ENCODE results near the gene ARMC3. TPM values are rescaled to one million over a fixed set of nuclear protein-coding genes. Genes with fewer than 3 reads are reported as not detected.
A peak's percentile ranks its signal among the peaks of the same experiment; 100 is the strongest.

The ARMC3 gene
- total and polyA plus RNA-seq, 9 of the 15 experiments (the other 6 are each of a cell fraction or from before 2014, with no cell fraction given), result 0.33 to 1.1 (median 0.62) TPM

GRCh38 chr10:23053036-23053435 lies 125.2 kb downstream of the ARMC3 start (continued):
- no peak for TF ChIP-seq HNRNPUL1 (IDR thresholded peaks at IDR 0.05; ENCODE audit: low read length)
- TF ChIP-seq CBX1 (IDR thresholded peaks at IDR 0.05; ENCODE audit: low read depth), result no peak
- no peak for TF ChIP-seq RNF219 (CRISPR knock-in tag; IDR thresholded peaks at IDR 0.05)
- no peak for TF ChIP-seq CHD2 (IDR thresholded peaks at IDR 0.05; ENCODE audit: low read depth, low read length)
- no peak for TF ChIP-seq ZNF507 (tag; conservative IDR thresholded peaks at IDR 0.05)
- TF ChIP-seq TEAD4 (IDR thresholded peaks at IDR 0.05; ENCODE audit: low read length), result peak; percentile 43; the same call in 1 of the 2 replicates
- TF ChIP-seq TEAD4 (CRISPR knock-in tag; IDR thresholded peaks at IDR 0.05; ENCODE audit: borderline replicate concordance), result no peak
- TF ChIP-seq ZNF395 (CRISPR knock-in tag; IDR thresholded peaks at IDR 0.05), result peak; percentile 78; the same call in 1 of the 2 replicates
- TF ChIP-seq CTCF (IDR thresholded peaks at IDR 0.05 in 2 of 3, conservative IDR thresholded peaks at IDR 0.05 in 1 of 3; ENCODE audit: insufficient read depth in 2 of 3, low read depth in 1 of 3, low read length in 3 of 3), result no peak
- TF ChIP-seq CREB3 (tag; conservative IDR thresholded peaks at IDR 0.05; ENCODE audit: low read depth), result no peak; the same call in 1 of the 2 replicates
- TF ChIP-seq KDM4B (IDR thresholded peaks at IDR 0.05; ENCODE audit: borderline replicate concordance in 2 of 2, low read depth in 1 of 2), result no peak
- TF ChIP-seq SPI1 (IDR thresholded peaks at IDR 0.05; ENCODE audit: borderline replicate concordance, low read depth, low read length), result peak; percentile 80; the same call in 1 of the 2 replicates
- TF ChIP-seq ZNF134 (CRISPR knock-in tag; conservative IDR thresholded peaks at IDR 0.05), result no peak
- no peak for TF ChIP-seq U2AF1 (optimal IDR thresholded peaks at IDR 0.05; ENCODE audit: low read depth, low read length)
- TF ChIP-seq ZNF699 (CRISPR knock-in tag; IDR thresholded peaks at IDR 0.05; ENCODE audit: insufficient replicate concordance), result no peak
- no peak for TF ChIP-seq SMC3 (conservative IDR thresholded peaks at IDR 0.05; ENCODE audit: insufficient read depth, low read depth, low read length)
- TF ChIP-seq MAFK (IDR thresholded peaks at IDR 0.05; ENCODE audit: low read length), result peak; percentile 89
- TF ChIP-seq ZNF518B (CRISPR knock-in tag; IDR thresholded peaks at IDR 0.05), result no peak
- 0 out of 4 replicates have a peak, but pooled peaks of 1 of the 2 experiments have one; percentile 13 for TF ChIP-seq HDAC1 (IDR thresholded peaks at IDR 0.05)

Data from K562 (cell line).